ENCODE results near the gene PER3. TPM values are rescaled to one million over a fixed set of nuclear protein-coding genes. Genes with fewer than 3 reads are reported as not detected.

Gene PER3
- total and polyA plus RNA-seq, 2 of the 8 experiments (the other 6 are each of a cell fraction or from before 2014, with no cell fraction given) = 8.3 to 9.3 TPM

Other genes with a start within 250 kb of the PER3 start
- gene VAMP3, start 13.0 kb upstream of the PER3 start, total RNA-seq (2021; fragmentation: NEBNext Ultra II Directional; extraction: Animal tissue kit (Norgen Biotek cat#: 25700)) = 36.7 and 41.2 TPM in 2 replicates
- 18.2 and 27.9 TPM in 2 replicates for gene VAMP3, start 13.0 kb upstream of the PER3 start, polyA plus RNA-seq (2011; rRNA removed)
- gene UTS2, start 68.8 kb downstream of the PER3 start, total RNA-seq (2021; fragmentation: NEBNext Ultra II Directional; extraction: Animal tissue kit (Norgen Biotek cat#: 25700)) = not detected in 2 replicates
- gene UTS2, start 68.8 kb downstream of the PER3 start, polyA plus RNA-seq (2011; rRNA removed) = not detected in 2 replicates
- gene TNFRSF9, start 156.5 kb downstream of the PER3 start, total RNA-seq (2021; fragmentation: NEBNext Ultra II Directional; extraction: Animal tissue kit (Norgen Biotek cat#: 25700)) = not detected in 2 replicates
- not detected in 2 replicates for gene TNFRSF9, start 156.5 kb downstream of the PER3 start, polyA plus RNA-seq (2011; rRNA removed)
- gene PARK7, start 177.4 kb downstream of the PER3 start, total RNA-seq (2021; fragmentation: NEBNext Ultra II Directional; extraction: Animal tissue kit (Norgen Biotek cat#: 25700)) = 377 and 383 TPM in 2 replicates
- gene PARK7, start 177.4 kb downstream of the PER3 start, polyA plus RNA-seq (2011; rRNA removed) = 146 and 206 TPM in 2 replicates
- 46.1 TPM in 2 replicates for gene ERRFI1, start 242.0 kb downstream of the PER3 start, total RNA-seq (2021; fragmentation: NEBNext Ultra II Directional; extraction: Animal tissue kit (Norgen Biotek cat#: 25700))
- 18.2 and 23.4 TPM in 2 replicates for gene ERRFI1, start 242.0 kb downstream of the PER3 start, polyA plus RNA-seq (2011; rRNA removed)

All from H1 (cell line).